Spleen (tissue), 11 donors: ENCODE results near the gene TLR1. TPM values are rescaled to one million over a fixed set of nuclear protein-coding genes. Genes with fewer than 3 reads are reported as not detected.

Experiments
- DNase-seq: peaks from one replicate; pipeline ENCODE4 v3.0.0-alpha.2; 2020
- H3K27ac ChIP-seq, 8 donors: fragments of 200-600 bp; sonication (generic) in 7 of 8; 1 replicate in 4 of 8; 2 replicates in 4 of 8; pipeline versions ENCODE4 v1.5.0 to v1.8.0; 2016 to 2021; ENCODE audit warnings: inconsistent platforms in 4 of 8, mild to moderate bottlenecking in 4 of 8, moderate library complexity in 1 of 8
- H3K27me3 ChIP-seq, 7 donors: fragments of 200-600 bp; sonication (generic) in 6 of 7; replicated peaks in 1 of 7; 1 replicate in 4 of 7; 2 replicates in 3 of 7; pipeline versions ENCODE4 v1.5.0 to v1.8.0; 2016 to 2021; ENCODE audit warnings: inconsistent platforms in 3 of 7, mild to moderate bottlenecking in 1 of 7
- H3K36me3 ChIP-seq, 6 donors: fragments of 200-600 bp; sonication (generic) in 5 of 6; 1 replicate in 4 of 6; 2 replicates in 2 of 6; pipeline versions ENCODE4 v1.5.0 to v1.8.0; 2016 to 2021; ENCODE audit warnings: inconsistent platforms in 2 of 6
- H3K4me1 ChIP-seq, 6 donors: fragments of 200-600 bp; sonication (generic) in 5 of 6; 1 replicate in 3 of 6; 2 replicates in 3 of 6; pipeline versions ENCODE4 v1.5.0 to v1.8.0; 2016 to 2021; ENCODE audit warnings: inconsistent platforms in 3 of 6
- H3K4me3 ChIP-seq, 8 donors: fragments of 200-600 bp; sonication (generic) in 7 of 8; 1 replicate in 4 of 8; 2 replicates in 4 of 8; pipeline versions ENCODE4 v1.5.0 to v1.8.0; 2016 to 2021; ENCODE audit warnings: inconsistent platforms in 4 of 8, mild to moderate bottlenecking in 4 of 8, moderate library complexity in 2 of 8
- H3K9me3 ChIP-seq, 8 donors: fragments of 200-600 bp; sonication (generic) in 7 of 8; 1 replicate in 4 of 8; 2 replicates in 4 of 8; pipeline versions ENCODE4 v1.5.0 to v1.8.0; 2016 to 2021; ENCODE audit warnings: inconsistent platforms in 4 of 8
- CTCF ChIP-seq, 11 experiments: fragments of 200-600 bp in 7 of 11; fragments of 450-650 bp in 4 of 11; sonication (generic) in 4 of 11; IDR thresholded peaks in 8 of 11; conservative IDR thresholded peaks in 3 of 11; 1 replicate in 7 of 11; 2 replicates in 4 of 11; pipeline versions ENCODE4 v1.4.0 to v1.8.0; 2016 to 2021; ENCODE audit warnings: antibody characterized with exemption in 11 of 11, inconsistent platforms in 4 of 11, mild to moderate bottlenecking in 1 of 11
- POLR2A ChIP-seq, 3 donors: fragments of 450-650 bp; IDR thresholded peaks; one replicate each; pipeline ENCODE4 v1.5.1; 2017; ENCODE audit warnings: antibody characterized with exemption in 3 of 3, mild to moderate bottlenecking in 1 of 3
- POLR2AphosphoS5 ChIP-seq, 3 donors: sonication (generic); formaldehyde crosslinking; IDR thresholded peaks; one replicate each; pipeline ENCODE4 v1.5.1; 2017; ENCODE audit warnings: antibody characterized with exemption in 3 of 3
- WGBS, 5 donors: extraction: QIAGEN DNeasy Blood & Tissue Kit in 3 of 5; methylation state at CpG; one replicate each; pipeline versions ENCODE4 v1.1.5 to v1.1.7; 2013 to 2018; 5-methylcytosine and 5-hydroxymethylcytosine counted together
- intact Hi-C: fragments of 100-400 bp; cut with DNase I; formaldehyde crosslinking; loops from one replicate; pipeline ENCODE4 v1.15.0; 2023; ENCODE audit warnings: low total_unique reads
- polyA plus RNA-seq, 3 donors: library from polyadenylated mRNA; stranded (reverse); fragments of 200-250 nt; gene quantifications; one replicate each; pipeline ENCODE4 v1.2.1, GENCODE V29; 2013
- total RNA-seq, 7 donors: library from RNA; depleted of rRNA in 3 of 7; stranded (reverse); fragments of >200 nt in 3 of 7; fragmentation: NEBNext Ultra II Directional in 4 of 7; extraction: Animal tissue kit (Norgen Biotek cat#: 25700) in 4 of 7; gene quantifications; one replicate each; pipeline versions ENCODE4 v1.1.0 to v1.2.1, GENCODE V29; 2016 to 2021
- donor health status: healthy with polysubstance abuse.
- donor health status: DM: no; HTN: no; CAD: no; lungs with moderate emphysema.
- donor health status: DM: no; HTN: no; CAD: no.
- donor health status: Bipolar disorder and iron deficiency.
- donor health status: healthy.
- donor health status: DM: no; HTN: no; CAD: no.
- donor health status: DM: yes; HTN: yes; CAD: no.

TLR1 gene
- total and polyA plus RNA-seq, 10 donors = 7.6 to 190 (median 94.7) TPM

DNA sequence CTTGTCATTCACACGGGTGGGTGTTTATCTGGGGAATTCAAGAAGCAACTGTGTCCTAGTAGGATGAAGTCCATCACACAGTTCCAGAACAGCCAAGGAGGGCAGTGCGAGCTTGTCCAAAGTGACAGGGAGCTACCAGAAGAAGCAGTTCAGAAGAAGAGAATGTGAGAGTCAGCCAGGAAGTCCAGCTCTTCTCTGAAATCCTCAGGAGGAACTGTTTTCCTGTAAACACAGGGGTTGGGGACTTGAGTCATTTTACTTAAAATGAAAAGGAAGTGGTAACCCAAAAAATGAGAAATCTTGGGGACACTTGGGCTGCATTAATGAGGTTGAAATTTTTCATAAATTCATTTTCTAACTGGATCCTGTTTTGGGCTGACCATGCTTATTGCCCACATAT is 13.6 kb downstream of the TLR1 start:
- intact Hi-C loops = no loop called here
- 30 to 63% (median 44%) methylated on average over 2 of the region's 2 CpGs for WGBS, 5 donors
- peaks cover 0 to 52% (median 6%) of the 10 kb centered on the region in 6 donors for H3K4me1 ChIP-seq

GRCh38 chr4:38788317-38788716 is 16.3 kb downstream of the TLR1 start:
- WGBS, 5 donors = 53 to 71% (median 69%) methylated on average over 1 of the region's 1 CpG
- intact Hi-C loops = no loop called here

More for the DNA sequence above, 13.6 kb downstream of the TLR1 start:
- TF ChIP-seq POLR2A (IDR thresholded peaks at IDR 0.05) = no peak
- peak in 1 of 3 donors; percentile 57 for TF ChIP-seq POLR2AphosphoS5 (IDR thresholded peaks at IDR 0.05)
- TF ChIP-seq CTCF (IDR thresholded peaks at IDR 0.05 in 8 of 11, conservative IDR thresholded peaks at IDR 0.05 in 3 of 11) = peak in 1 of 11 experiments; percentile 13
- Histone ChIP-seq H3K4me3 (peak overlapping the region in 1 of 8 donors; percentile 29), H3K27ac (peak overlapping the region in 7 of 8 donors; percentile 51 to 86 (median 76)), H3K27me3 (no peaks in the 10 kb centered on the region), H3K36me3 (peaks cover 0 to 16% (median under 1%) of the 10 kb centered on the region in 6 donors), H3K9me3 (peaks cover 0 to 75% (median 46%) of the 10 kb centered on the region in 8 donors)
- DNase-seq = no peak

GRCh38 chr4:38787693-38788092 is 16.9 kb downstream of the TLR1 start:
- peaks cover 0 to 43% (median 19%) of the 10 kb centered on the region in 8 donors for H3K9me3 ChIP-seq
- TF ChIP-seq CTCF (IDR thresholded peaks at IDR 0.05 in 8 of 11, conservative IDR thresholded peaks at IDR 0.05 in 3 of 11) = no peak
- TF ChIP-seq POLR2A (IDR thresholded peaks at IDR 0.05) = no peak
- TF ChIP-seq POLR2AphosphoS5 (IDR thresholded peaks at IDR 0.05) = no peak
- peaks cover 0 to 77% (median 14%) of the 10 kb centered on the region in 6 donors for H3K4me1 ChIP-seq
- H3K27me3 ChIP-seq = no peaks in the 10 kb centered on the region
- 72 to 87% (median 82%) methylated on average over 4 of the region's 4 CpGs for WGBS, 5 donors
- H3K36me3 ChIP-seq = peaks cover 0 to 3% (median 0%) of the 10 kb centered on the region in 6 donors
- DNase-seq = no peak
- H3K4me3 ChIP-seq = no peak overlapping the region
- peak overlapping the region in 2 of 8 donors; percentile 86 to 90 for H3K27ac ChIP-seq
- intact Hi-C loops = no loop called here

More at GRCh38 chr4:38788317-38788716, 16.3 kb downstream of the TLR1 start:
- Histone ChIP-seq H3K27ac (peak overlapping the region in 2 of 8 donors; percentile 86 to 90), H3K4me3 (no peak overlapping the region), H3K36me3 (peaks cover 0 to 3% (median 0%) of the 10 kb centered on the region in 6 donors), H3K9me3 (peaks cover 0 to 48% (median 23%) of the 10 kb centered on the region in 8 donors), H3K27me3 (no peaks in the 10 kb centered on the region), H3K4me1 (peaks cover 0 to 75% (median 8%) of the 10 kb centered on the region in 6 donors)
- no peak for DNase-seq
- TF ChIP-seq POLR2AphosphoS5 (IDR thresholded peaks at IDR 0.05) = no peak

DNA sequence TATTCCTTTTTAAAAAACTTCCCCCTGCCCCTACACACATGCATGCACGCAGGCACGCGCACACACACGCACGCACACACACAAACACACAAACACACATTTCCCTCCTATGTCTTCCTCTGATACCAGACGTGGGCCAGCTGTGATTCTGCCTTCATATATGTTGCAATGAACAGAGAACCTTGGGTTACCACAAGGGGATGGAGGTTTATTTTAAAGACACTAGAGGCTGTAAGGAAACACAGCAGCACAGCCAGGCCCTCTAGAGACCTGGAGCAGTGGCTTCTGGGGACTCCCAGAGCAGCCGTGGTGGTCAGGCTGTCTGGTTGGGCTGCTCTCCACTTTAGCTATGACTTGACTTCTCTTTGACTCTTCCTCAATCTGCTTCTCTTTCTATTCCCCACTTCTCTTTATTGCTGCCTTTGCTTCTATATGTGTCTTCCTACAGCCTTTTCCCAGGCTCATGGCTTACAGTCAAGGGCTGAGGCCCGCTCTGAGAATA is 18.6 kb downstream of the TLR1 start:
- no peak for TF ChIP-seq CTCF (IDR thresholded peaks at IDR 0.05 in 8 of 11, conservative IDR thresholded peaks at IDR 0.05 in 3 of 11)
- no peak for TF ChIP-seq POLR2A (IDR thresholded peaks at IDR 0.05)
- peak in 2 of 3 donors; percentile 43 to 48 for TF ChIP-seq POLR2AphosphoS5 (IDR thresholded peaks at IDR 0.05)
- Histone ChIP-seq H3K27me3 (no peaks in the 10 kb centered on the region), H3K27ac (peak overlapping the region in 7 of 8 donors; percentile 67 to 90 (median 80)), H3K36me3 (no peaks in the 10 kb centered on the region), H3K4me3 (peak overlapping the region in 1 of 8 donors; percentile 9), H3K4me1 (peaks cover 0 to 71% (median 18%) of the 10 kb centered on the region in 6 donors), H3K9me3 (peaks cover 0 to 27% (median 16%) of the 10 kb centered on the region in 8 donors)
- 60 to 74% (median 65%) methylated on average over 8 of the region's 8 CpGs for WGBS, 5 donors
- intact Hi-C loops = no loop called here
- no peak for DNase-seq
